ENCODE results near the gene GPR108. TPM values are rescaled to one million over a fixed set of nuclear protein-coding genes. Genes with fewer than 3 reads are reported as not detected.

GPR108 gene
- total and polyA plus RNA-seq, 12 donors, result 61.8 to 193 (median 123) TPM

GRCh38 chr19:6693681-6694080 lies 43.7 kb downstream of the GPR108 start:
- no peaks in the 10 kb centered on the region for H3K9me3 ChIP-seq (replicated peaks in 1 of 3)
- TF ChIP-seq POLR2A (IDR thresholded peaks at IDR 0.05), result no peak
- TF ChIP-seq CTCF (IDR thresholded peaks at IDR 0.05), result no peak
- intact Hi-C loops (cut with DNase I), result no loop called here
- DNase-seq, result no peak
- H3K27ac ChIP-seq, result no peak overlapping the region
- no peaks in the 10 kb centered on the region for H3K4me1 ChIP-seq (replicated peaks in 1 of 2)
- peaks cover 0 to 69% of the 10 kb centered on the region in 2 donors for H3K36me3 ChIP-seq (replicated peaks in 1 of 2)
- H3K27me3 ChIP-seq, result no peaks in the 10 kb centered on the region
- WGBS, 4 donors, result 71 to 74% (median 72%) methylated on average over 5 to 7 of the region's 7 CpGs
- H3K4me3 ChIP-seq, result no peak overlapping the region

GRCh38 chr19:6693056-6693471 lies 44.3 kb downstream of the GPR108 start:
- TF ChIP-seq POLR2A (IDR thresholded peaks at IDR 0.05) (no peak), CTCF (IDR thresholded peaks at IDR 0.05) (no peak)
- intact Hi-C loops (cut with DNase I), result no loop called here

GRCh38 chr19:6692027-6692426 lies 45.4 kb downstream of the GPR108 start:
- TF ChIP-seq POLR2A (IDR thresholded peaks at IDR 0.05), result no peak
- no peak for TF ChIP-seq CTCF (IDR thresholded peaks at IDR 0.05)
- Histone ChIP-seq H3K27ac (no peak overlapping the region), H3K9me3 (replicated peaks in 1 of 3) (no peaks in the 10 kb centered on the region), H3K4me3 (no peak overlapping the region), H3K4me1 (replicated peaks in 1 of 2) (no peaks in the 10 kb centered on the region), H3K27me3 (no peaks in the 10 kb centered on the region), H3K36me3 (replicated peaks in 1 of 2) (peaks cover 0 to 58% of the 10 kb centered on the region in 2 donors)
- WGBS, 4 donors, result 84 to 92% (median 91%) methylated on average over 5 to 10 of the region's 10 CpGs
- DNase-seq, result no peak
- intact Hi-C loops (cut with DNase I), result no loop called here

More at GRCh38 chr19:6693056-6693471, 44.3 kb downstream of the GPR108 start:
- no peak overlapping the region for H3K4me3 ChIP-seq
- no peaks in the 10 kb centered on the region for H3K4me1 ChIP-seq (replicated peaks in 1 of 2)
- peaks cover 0 to 62% of the 10 kb centered on the region in 2 donors for H3K36me3 ChIP-seq (replicated peaks in 1 of 2)
- H3K9me3 ChIP-seq (replicated peaks in 1 of 3), result no peaks in the 10 kb centered on the region
- 83 to 94% (median 89%) methylated on average over 3 to 13 of the region's 13 CpGs for WGBS, 4 donors
- no peaks in the 10 kb centered on the region for H3K27me3 ChIP-seq
- no peak overlapping the region for H3K27ac ChIP-seq
- DNase-seq, result peak in 1 of 7 donors; percentile 39

DNA sequence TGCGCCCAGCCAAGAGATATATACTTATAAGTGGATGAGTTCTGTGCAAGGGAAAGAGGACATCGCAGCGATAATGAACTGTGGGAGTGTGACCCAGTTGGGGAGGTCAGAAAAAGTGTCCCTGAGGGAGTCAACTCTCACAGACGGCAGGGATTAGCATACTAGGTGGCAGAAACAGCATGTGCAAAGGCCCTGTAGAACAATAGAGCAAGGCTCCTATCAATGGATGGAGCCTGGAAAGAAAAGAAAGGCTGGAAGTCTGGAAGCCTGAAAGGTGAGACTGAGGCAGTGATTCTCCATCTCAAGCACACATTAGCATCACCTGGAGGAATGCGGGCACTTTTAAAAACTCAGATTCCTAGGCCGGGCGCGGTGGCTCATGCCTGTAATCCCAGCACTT lies 46.0 kb downstream of the GPR108 start:
- no peaks in the 10 kb centered on the region for H3K9me3 ChIP-seq (replicated peaks in 1 of 3)
- no peak overlapping the region for H3K27ac ChIP-seq
- 91 to 95% (median 92%) methylated on average over 8 of the region's 8 CpGs for WGBS, 4 donors
- H3K4me3 ChIP-seq, result no peak overlapping the region
- TF ChIP-seq POLR2A (IDR thresholded peaks at IDR 0.05), result no peak
- no peak for TF ChIP-seq CTCF (IDR thresholded peaks at IDR 0.05)
- intact Hi-C loops (cut with DNase I), result no loop called here
- no peak for DNase-seq
- H3K36me3 ChIP-seq (replicated peaks in 1 of 2), result peaks cover 0 to 60% of the 10 kb centered on the region in 2 donors
- H3K4me1 ChIP-seq (replicated peaks in 1 of 2), result no peaks in the 10 kb centered on the region
- H3K27me3 ChIP-seq, result no peaks in the 10 kb centered on the region

Data from adrenal gland (tissue), 12 donors.